Mesenchymal stem cell (in vitro differentiated cells and primary cell): ENCODE measurements around the gene ETV6.

Source experiments
- DNase-seq: peaks from one replicate; pipeline ENCODE4 v3.0.0-alpha.2; 2013
- H2AFZ ChIP-seq: one replicate; pipeline ENCODE4 v1.6.1; 2013; ENCODE audit warnings: low read depth, mild to moderate bottlenecking, control low read depth, inconsistent platforms, low read length, moderate library complexity
- H2AK5ac ChIP-seq: 2 replicates; pipeline ENCODE4 v1.6.1; 2013; ENCODE audit warnings: low read length, moderate library complexity, mild to moderate bottlenecking, inconsistent platforms; ENCODE audit not compliant: severe bottlenecking
- H2BK120ac ChIP-seq: one replicate; pipeline ENCODE4 v1.6.1; 2013; ENCODE audit warnings: low read depth, mild to moderate bottlenecking, inconsistent platforms, low read length, moderate library complexity
- H2BK12ac ChIP-seq, 2 experiments: one replicate each; pipeline ENCODE4 v1.6.1; 2013; ENCODE audit warnings: inconsistent platforms in 2 of 2, low read length in 2 of 2, mild to moderate bottlenecking in 2 of 2, moderate library complexity in 2 of 2, control low read depth in 1 of 2
- H2BK15ac ChIP-seq: one replicate; pipeline ENCODE4 v1.6.1; 2013; ENCODE audit warnings: mild to moderate bottlenecking, low read depth, inconsistent platforms; ENCODE audit not compliant: poor library complexity, severe bottlenecking
- H2BK5ac ChIP-seq: 2 replicates; pipeline ENCODE4 v1.6.1; 2013; ENCODE audit warnings: low read depth, mild to moderate bottlenecking, low read length, control low read depth, inconsistent platforms; ENCODE audit not compliant: poor library complexity, severe bottlenecking
- H3K14ac ChIP-seq, 2 experiments: one replicate each; pipeline ENCODE4 v1.6.1; 2013; ENCODE audit warnings: inconsistent platforms in 2 of 2, low read length in 2 of 2, control low read depth in 1 of 2, mild to moderate bottlenecking in 1 of 2, moderate library complexity in 1 of 2
- H3K18ac ChIP-seq, 2 experiments: one replicate each; pipeline ENCODE4 v1.6.1; 2013; ENCODE audit warnings: inconsistent platforms in 2 of 2, low read length in 2 of 2, control low read depth in 1 of 2, low read depth in 1 of 2, mild to moderate bottlenecking in 1 of 2
- H3K23ac ChIP-seq, 2 experiments: one replicate each; pipeline ENCODE4 v1.6.1; 2013; ENCODE audit warnings: inconsistent platforms in 2 of 2, low read length in 2 of 2, mild to moderate bottlenecking in 2 of 2, moderate library complexity in 2 of 2, control low read depth in 1 of 2
- H3K27ac ChIP-seq: 2 replicates; pipeline ENCODE4 v1.5.1; 2013; ENCODE audit warnings: mild to moderate bottlenecking, moderate library complexity, low read length, control low read depth, inconsistent platforms; ENCODE audit not compliant: poor library complexity, severe bottlenecking
- H3K27me3 ChIP-seq, 2 experiments: 2 replicates each; pipeline versions ENCODE4 v1.6.1 to v1.7.0; 2013; ENCODE audit warnings: low read length in 2 of 2, mild to moderate bottlenecking in 2 of 2, moderate library complexity in 2 of 2, control low read depth in 1 of 2, inconsistent platforms in 1 of 2; ENCODE audit not compliant: control insufficient read depth in 1 of 2, insufficient read depth in 1 of 2
- H3K36me3 ChIP-seq, 2 experiments: 2 replicates each; pipeline versions ENCODE4 v1.6.1 to v1.7.0; 2013; ENCODE audit warnings: low read length in 2 of 2, control low read depth in 1 of 2, inconsistent platforms in 1 of 2, low read depth in 1 of 2, mild to moderate bottlenecking in 1 of 2; ENCODE audit not compliant: insufficient read depth in 2 of 2, control insufficient read depth in 1 of 2
- H3K4ac ChIP-seq, 2 experiments: one replicate each; pipeline ENCODE4 v1.6.1; 2013; ENCODE audit warnings: inconsistent platforms in 2 of 2, low read length in 2 of 2, mild to moderate bottlenecking in 2 of 2, moderate library complexity in 2 of 2, control low read depth in 1 of 2, low read depth in 1 of 2
- H3K4me1 ChIP-seq: 2 replicates; pipeline ENCODE4 v1.6.1; 2013; ENCODE audit warnings: low read depth, low read length, control low read depth; ENCODE audit not compliant: control insufficient read depth, insufficient read depth
- H3K4me2 ChIP-seq: 2 replicates; pipeline ENCODE4 v1.6.1; 2013; ENCODE audit warnings: low read length, mild to moderate bottlenecking, inconsistent platforms; ENCODE audit not compliant: poor library complexity, severe bottlenecking
- H3K4me3 ChIP-seq, 2 experiments: 2 replicates each; pipeline versions ENCODE4 v1.5.1 to v1.7.0; 2013; ENCODE audit warnings: low read length in 2 of 2, mild to moderate bottlenecking in 2 of 2, control low read depth in 1 of 2, low read depth in 1 of 2; ENCODE audit not compliant: insufficient read depth in 1 of 2
- H3K79me1 ChIP-seq: replicated peaks from 2 replicates; pipeline ENCODE4 v1.6.1; 2013; ENCODE audit warnings: mild to moderate bottlenecking, control low read depth, low read length, inconsistent platforms; ENCODE audit not compliant: poor library complexity, severe bottlenecking
- H3K9ac ChIP-seq: 2 replicates; pipeline ENCODE4 v1.7.0; 2013; ENCODE audit warnings: mild to moderate bottlenecking, low read length, moderate library complexity
- H3K9me3 ChIP-seq: 2 replicates; pipeline ENCODE4 v1.7.0; 2013; ENCODE audit warnings: mild to moderate bottlenecking, low read length; ENCODE audit not compliant: control insufficient read depth
- H4K8ac ChIP-seq: one replicate; pipeline ENCODE4 v1.6.1; 2013; ENCODE audit warnings: inconsistent platforms, mild to moderate bottlenecking, low read length, moderate library complexity
- H4K91ac ChIP-seq: one replicate; pipeline ENCODE4 v1.6.1; 2013; ENCODE audit warnings: mild to moderate bottlenecking, low read length, inconsistent platforms
- WGBS: methylation state at CpG from one replicate; pipeline ENCODE4 v1.1.7; 2013; ENCODE audit warnings: mixed read lengths; 5-methylcytosine and 5-hydroxymethylcytosine counted together

The ETV6 gene

GRCh38 chr12:11777962-11778361 is 128.5 kb downstream of the ETV6 start:
- Histone ChIP-seq H2AFZ (no peak overlapping the region), H4K91ac (no peak overlapping the region), H2AK5ac (peak overlapping the region; percentile 16), H3K4ac (peak overlapping the region in 1 of 2 experiments; percentile 9), H3K9ac (no peak overlapping the region), H2BK12ac (peak overlapping the region; percentile 13 to 59), H2BK120ac (no peak overlapping the region), H3K9me3 (no peaks in the 10 kb centered on the region), H4K8ac (no peak overlapping the region), H3K36me3 (peaks cover 3 to 13% of the 10 kb centered on the region in 2 experiments), H3K4me1 (peaks cover 10% of the 10 kb centered on the region), H3K14ac (no peak overlapping the region), H3K4me3 (no peak overlapping the region), H3K18ac (no peak overlapping the region), H2BK15ac (no peak overlapping the region), H3K23ac (no peak overlapping the region), H2BK5ac (no peak overlapping the region), H3K4me2 (no peak overlapping the region), H3K27me3 (no peaks in the 10 kb centered on the region), H3K79me1 (peaks cover 35% of the 10 kb centered on the region), H3K27ac (no peak overlapping the region)
- no peak for DNase-seq
- WGBS = 97% methylated on average over 12 of the region's 12 CpGs

GRCh38 chr12:11778713-11779685 is 129.5 kb downstream of the ETV6 start:
- Histone ChIP-seq H3K27ac (peak overlapping the region; percentile 21), H2AFZ (no peak overlapping the region)

GRCh38 chr12:11780521-11781101 is 131.1 kb downstream of the ETV6 start:
- peaks cover 0 to 7% of the 10 kb centered on the region in 2 experiments for H3K36me3 ChIP-seq
- no peak overlapping the region for H2BK5ac ChIP-seq
- no peak overlapping the region for H2BK15ac ChIP-seq
- H2AFZ ChIP-seq = no peak overlapping the region
- H3K4me2 ChIP-seq = no peak overlapping the region
- H3K4me1 ChIP-seq = peaks cover 5% of the 10 kb centered on the region
- no peak overlapping the region for H2BK12ac ChIP-seq
- no peak overlapping the region for H3K18ac ChIP-seq
- DNase-seq = no peak
- peaks cover 38% of the 10 kb centered on the region for H3K79me1 ChIP-seq
- H2BK120ac ChIP-seq = no peak overlapping the region
- 95% methylated on average over 6 of the region's 6 CpGs for WGBS
- H2AK5ac ChIP-seq = peak overlapping the region; percentile 44
- no peak overlapping the region for H3K14ac ChIP-seq
- no peaks in the 10 kb centered on the region for H3K27me3 ChIP-seq
- no peak overlapping the region for H3K23ac ChIP-seq
- H4K91ac ChIP-seq = no peak overlapping the region
- no peaks in the 10 kb centered on the region for H3K9me3 ChIP-seq
- no peak overlapping the region for H3K9ac ChIP-seq
- no peak overlapping the region for H3K4me3 ChIP-seq
- no peak overlapping the region for H4K8ac ChIP-seq
- no peak overlapping the region for H3K27ac ChIP-seq
- H3K4ac ChIP-seq = no peak overlapping the region

More at GRCh38 chr12:11778713-11779685, 129.5 kb downstream of the ETV6 start:
- Histone ChIP-seq H2BK120ac (no peak overlapping the region), H2BK12ac (no peak overlapping the region), H2AK5ac (no peak overlapping the region), H3K79me1 (peaks cover 40% of the 10 kb centered on the region), H3K18ac (no peak overlapping the region), H3K23ac (no peak overlapping the region), H4K91ac (no peak overlapping the region), H3K4ac (no peak overlapping the region), H3K4me2 (no peak overlapping the region), H3K9me3 (no peaks in the 10 kb centered on the region), H3K14ac (no peak overlapping the region), H3K4me1 (peaks cover 10% of the 10 kb centered on the region), H4K8ac (no peak overlapping the region), H3K36me3 (peaks cover 3 to 10% of the 10 kb centered on the region in 2 experiments), H3K27me3 (no peaks in the 10 kb centered on the region), H2BK15ac (no peak overlapping the region), H3K9ac (peak overlapping the region; percentile 71), H2BK5ac (no peak overlapping the region), H3K4me3 (peak overlapping the region in 1 of 2 experiments; percentile 37)
- DNase-seq = peak; percentile 63
- 76% methylated on average over 10 of the region's 12 CpGs for WGBS

GRCh38 chr12:11782914-11783420 is 133.5 kb downstream of the ETV6 start:
- no peaks in the 10 kb centered on the region for H3K9me3 ChIP-seq
- no peak overlapping the region for H2BK120ac ChIP-seq
- H3K4me2 ChIP-seq = no peak overlapping the region
- H2BK12ac ChIP-seq = no peak overlapping the region
- H3K4me1 ChIP-seq = peaks cover 4% of the 10 kb centered on the region
- H2AFZ ChIP-seq = no peak overlapping the region
- no peaks in the 10 kb centered on the region for H3K27me3 ChIP-seq
- peaks cover 33% of the 10 kb centered on the region for H3K79me1 ChIP-seq
- no peak overlapping the region for H2BK15ac ChIP-seq
- H3K23ac ChIP-seq = no peak overlapping the region
- no peak overlapping the region for H4K91ac ChIP-seq
- H3K9ac ChIP-seq = no peak overlapping the region
- no peak for DNase-seq
- H3K27ac ChIP-seq = no peak overlapping the region
- 97% methylated on average over 3 of the region's 3 CpGs for WGBS
- H3K14ac ChIP-seq = no peak overlapping the region
- no peak overlapping the region for H2BK5ac ChIP-seq
- H3K18ac ChIP-seq = peak overlapping the region in 1 of 2 experiments; percentile 48
- H3K36me3 ChIP-seq = peaks cover 0 to 4% of the 10 kb centered on the region in 2 experiments
- H2AK5ac ChIP-seq = no peak overlapping the region
- H4K8ac ChIP-seq = no peak overlapping the region
- no peak overlapping the region for H3K4me3 ChIP-seq
- H3K4ac ChIP-seq = no peak overlapping the region
